GM12891 (cell line): Measurements from ENCODE around the gene EFCAB11.

Experiments used
- DNase-seq: peaks from one replicate; pipeline ENCODE4 v3.0.0; 2011; ENCODE audit warnings: low spot score; ENCODE audit not compliant: insufficient read length
- FAIRE-seq: peaks from 2 replicates; lab custom pipeline; 2011; peaks lifted over from hg19 to GRCh38; lab: Jason Lieb, UNC
- PAX5 ChIP-seq: IDR thresholded peaks from 2 replicates; pipeline ENCODE4 v1.6.1; 2011; ENCODE audit warnings: low read length, moderate library complexity, mild to moderate bottlenecking; ENCODE audit not compliant: insufficient read depth, severe bottlenecking
- POLR2A ChIP-seq: IDR thresholded peaks from 2 replicates; pipeline ENCODE4 v1.6.1; 2011; ENCODE audit warnings: low read depth, low read length, control low read depth
- POLR2AphosphoS5 ChIP-seq: IDR thresholded peaks from 2 replicates; pipeline ENCODE4 v1.6.1; 2011; ENCODE audit warnings: low read depth, low read length, control low read depth
- POU2F2 ChIP-seq: IDR thresholded peaks from 2 replicates; pipeline ENCODE4 v1.6.1; 2011; ENCODE audit warnings: low read depth, mild to moderate bottlenecking, control low read depth, low read length, moderate library complexity
- SPI1 ChIP-seq: IDR thresholded peaks from 2 replicates; pipeline ENCODE4 v1.6.1; 2011; ENCODE audit warnings: low read depth, low read length, control low read depth
- TAF1 ChIP-seq: IDR thresholded peaks from 2 replicates; pipeline ENCODE4 v1.6.1; 2011; ENCODE audit warnings: low read depth, low read length, control low read depth

The EFCAB11 gene

GRCh38 chr14:89936654-89937185 lies 17.8 kb downstream of the EFCAB11 start:
- FAIRE-seq: no peak
- no peak for TF ChIP-seq POU2F2
- no peak for TF ChIP-seq PAX5
- TF ChIP-seq SPI1: no peak
- no peak for DNase-seq

GRCh38 chr14:89933002-89933401 lies 21.5 kb downstream of the EFCAB11 start:
- DNase-seq: no peak
- no peak for FAIRE-seq
- TF ChIP-seq SPI1: no peak
- TF ChIP-seq TAF1: no peak
- no peak for TF ChIP-seq POLR2A
- TF ChIP-seq POU2F2: no peak
- no peak for TF ChIP-seq POLR2AphosphoS5
- TF ChIP-seq PAX5: no peak

GRCh38 chr14:89927186-89927865 lies 27.2 kb downstream of the EFCAB11 start:
- no peak for TF ChIP-seq POLR2AphosphoS5
- TF ChIP-seq TAF1: no peak
- no peak for TF ChIP-seq PAX5
- TF ChIP-seq POLR2A: no peak
- TF ChIP-seq SPI1: no peak
- TF ChIP-seq POU2F2: no peak
- no peak for DNase-seq
- no peak for FAIRE-seq

GRCh38 chr14:89926694-89927093 lies 27.8 kb downstream of the EFCAB11 start:
- no peak for FAIRE-seq
- TF ChIP-seq POLR2A (no peak), SPI1 (no peak), POU2F2 (no peak), POLR2AphosphoS5 (no peak), TAF1 (no peak), PAX5 (no peak)
- DNase-seq: no peak

GRCh38 chr14:89924268-89924667 lies 30.3 kb downstream of the EFCAB11 start:
- FAIRE-seq: no peak
- TF ChIP-seq SPI1 (no peak), POLR2A (no peak), POLR2AphosphoS5 (no peak), POU2F2 (no peak), TAF1 (no peak)
- no peak for DNase-seq

- FAIRE-seq (no peak), DNase-seq (no peak)
- TF ChIP-seq SPI1 (no peak), POLR2AphosphoS5 (no peak), PAX5 (no peak), TAF1 (no peak), POU2F2 (no peak), POLR2A (no peak)
Observed at GRCh38 chr14:89922031-89922907, 32.3 kb downstream of the EFCAB11 start.

- TF ChIP-seq POLR2A (no peak), POU2F2 (no peak), TAF1 (no peak), POLR2AphosphoS5 (no peak), PAX5 (no peak), SPI1 (no peak)
- DNase-seq (no peak), FAIRE-seq (no peak)
Observed at GRCh38 chr14:89921346-89921745, 33.2 kb downstream of the EFCAB11 start.

- TF ChIP-seq POU2F2: no peak
- no peak for TF ChIP-seq SPI1
- no peak for TF ChIP-seq PAX5
- no peak for TF ChIP-seq POLR2A
- TF ChIP-seq TAF1: no peak
- no peak for TF ChIP-seq POLR2AphosphoS5
- no peak for FAIRE-seq
Observed at GRCh38 chr14:89920056-89920455, 34.5 kb downstream of the EFCAB11 start.

GRCh38 chr14:89918721-89919120 lies 35.8 kb downstream of the EFCAB11 start:
- no peak for TF ChIP-seq SPI1
- no peak for TF ChIP-seq TAF1
- no peak for TF ChIP-seq POLR2A
- TF ChIP-seq POLR2AphosphoS5: no peak
- no peak for TF ChIP-seq POU2F2
- TF ChIP-seq PAX5: no peak
- FAIRE-seq: no peak
- DNase-seq: no peak

More at GRCh38 chr14:89920056-89920455, 34.5 kb downstream of the EFCAB11 start:
- no peak for DNase-seq
